Keratinocyte (primary cell): Measurements from ENCODE around the gene SMNDC1.

Source experiments
- EZH2 ChIP-seq: IDR thresholded peaks from one replicate; pipeline ENCODE4 v1.6.1; 2012; ENCODE audit warnings: inconsistent platforms, mild to moderate bottlenecking, low read length, moderate library complexity
- TF ChIP-seq, protein P1 (sequence below), 3 experiments: IDR thresholded peaks in 1 of 3; conservative IDR thresholded peaks in 1 of 3; optimal IDR thresholded peaks in 1 of 3; 2 replicates in 2 of 3; 3 replicates in 1 of 3; pipeline versions ENCODE3 to v1.5.1; 2011; ENCODE audit warnings: low read length in 3 of 3, mild to moderate bottlenecking in 3 of 3, moderate library complexity in 2 of 3, control low read depth in 1 of 3, inconsistent platforms in 1 of 3; ENCODE audit not compliant: insufficient read depth in 2 of 3; ENCODE audit errors: extremely low read depth in 1 of 3

DNA sequence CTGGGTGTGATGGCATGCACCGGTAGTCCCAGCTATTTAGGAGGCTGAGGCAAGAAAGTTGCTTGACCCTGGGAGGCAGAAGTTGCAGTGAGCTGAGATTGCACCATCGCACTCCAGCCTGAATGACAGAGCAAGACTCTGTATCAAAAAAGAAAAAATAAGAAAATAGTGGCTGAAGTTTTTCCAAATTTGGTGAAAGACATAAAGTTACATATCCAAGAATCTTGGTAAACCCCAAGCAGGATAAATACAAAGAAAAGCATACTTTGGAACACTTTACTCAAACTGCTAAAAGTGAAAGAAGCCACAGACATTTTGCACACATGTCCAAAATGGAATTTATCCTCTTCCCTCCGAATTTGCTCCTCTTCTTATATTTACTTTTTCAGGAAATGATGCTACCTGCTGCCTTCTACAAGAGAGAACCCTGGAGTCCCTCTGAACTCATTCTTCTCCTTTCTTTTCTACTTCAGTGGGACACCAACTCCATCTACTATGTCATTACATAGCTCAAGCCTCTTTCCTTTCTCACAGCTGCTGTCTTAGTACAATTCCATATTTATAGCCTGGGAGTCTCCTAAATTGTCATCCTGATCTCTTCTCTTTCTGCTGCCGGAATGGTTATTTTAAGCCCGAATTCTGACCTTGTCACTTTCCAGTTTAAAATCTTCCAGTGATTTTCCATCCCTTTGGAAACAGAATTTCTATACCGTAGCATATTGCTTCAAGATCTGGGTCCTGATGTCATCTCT lies 17.3 kb upstream of the SMNDC1 start:
- TF ChIP-seq, protein P1, sequence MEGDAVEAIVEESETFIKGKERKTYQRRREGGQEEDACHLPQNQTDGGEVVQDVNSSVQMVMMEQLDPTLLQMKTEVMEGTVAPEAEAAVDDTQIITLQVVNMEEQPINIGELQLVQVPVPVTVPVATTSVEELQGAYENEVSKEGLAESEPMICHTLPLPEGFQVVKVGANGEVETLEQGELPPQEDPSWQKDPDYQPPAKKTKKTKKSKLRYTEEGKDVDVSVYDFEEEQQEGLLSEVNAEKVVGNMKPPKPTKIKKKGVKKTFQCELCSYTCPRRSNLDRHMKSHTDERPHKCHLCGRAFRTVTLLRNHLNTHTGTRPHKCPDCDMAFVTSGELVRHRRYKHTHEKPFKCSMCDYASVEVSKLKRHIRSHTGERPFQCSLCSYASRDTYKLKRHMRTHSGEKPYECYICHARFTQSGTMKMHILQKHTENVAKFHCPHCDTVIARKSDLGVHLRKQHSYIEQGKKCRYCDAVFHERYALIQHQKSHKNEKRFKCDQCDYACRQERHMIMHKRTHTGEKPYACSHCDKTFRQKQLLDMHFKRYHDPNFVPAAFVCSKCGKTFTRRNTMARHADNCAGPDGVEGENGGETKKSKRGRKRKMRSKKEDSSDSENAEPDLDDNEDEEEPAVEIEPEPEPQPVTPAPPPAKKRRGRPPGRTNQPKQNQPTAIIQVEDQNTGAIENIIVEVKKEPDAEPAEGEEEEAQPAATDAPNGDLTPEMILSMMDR (optimal IDR thresholded peaks at IDR 0.05 in 1 of 3, IDR thresholded peaks at IDR 0.05 in 1 of 3, conservative IDR thresholded peaks at IDR 0.05 in 1 of 3; ENCODE audit: extremely low read depth in 1 of 3, insufficient read depth in 2 of 3, low read length in 3 of 3): no peak
- no peak for TF ChIP-seq EZH2
